GM12875 (cell line): ENCODE results near the gene RNF180.

Source experiments
- H3K4me3 ChIP-seq: one replicate; pipeline ENCODE4 v1.5.1; 2011; ENCODE audit warnings: low read depth, low read length, control low read depth
- TF ChIP-seq, protein P1 (sequence below): IDR thresholded peaks from 2 replicates; pipeline ENCODE4 v1.5.1; 2011; ENCODE audit warnings: low read depth, mild to moderate bottlenecking, control low read depth, inconsistent platforms, low read length, moderate library complexity, borderline replicate concordance; ENCODE audit not compliant: insufficient read depth

Gene RNF180

GRCh38 chr5:64180661-64181343 is 15.2 kb downstream of the RNF180 start:
- no peak overlapping the region for H3K4me3 ChIP-seq
- TF ChIP-seq, protein P1, sequence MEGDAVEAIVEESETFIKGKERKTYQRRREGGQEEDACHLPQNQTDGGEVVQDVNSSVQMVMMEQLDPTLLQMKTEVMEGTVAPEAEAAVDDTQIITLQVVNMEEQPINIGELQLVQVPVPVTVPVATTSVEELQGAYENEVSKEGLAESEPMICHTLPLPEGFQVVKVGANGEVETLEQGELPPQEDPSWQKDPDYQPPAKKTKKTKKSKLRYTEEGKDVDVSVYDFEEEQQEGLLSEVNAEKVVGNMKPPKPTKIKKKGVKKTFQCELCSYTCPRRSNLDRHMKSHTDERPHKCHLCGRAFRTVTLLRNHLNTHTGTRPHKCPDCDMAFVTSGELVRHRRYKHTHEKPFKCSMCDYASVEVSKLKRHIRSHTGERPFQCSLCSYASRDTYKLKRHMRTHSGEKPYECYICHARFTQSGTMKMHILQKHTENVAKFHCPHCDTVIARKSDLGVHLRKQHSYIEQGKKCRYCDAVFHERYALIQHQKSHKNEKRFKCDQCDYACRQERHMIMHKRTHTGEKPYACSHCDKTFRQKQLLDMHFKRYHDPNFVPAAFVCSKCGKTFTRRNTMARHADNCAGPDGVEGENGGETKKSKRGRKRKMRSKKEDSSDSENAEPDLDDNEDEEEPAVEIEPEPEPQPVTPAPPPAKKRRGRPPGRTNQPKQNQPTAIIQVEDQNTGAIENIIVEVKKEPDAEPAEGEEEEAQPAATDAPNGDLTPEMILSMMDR = no peak

DNA sequence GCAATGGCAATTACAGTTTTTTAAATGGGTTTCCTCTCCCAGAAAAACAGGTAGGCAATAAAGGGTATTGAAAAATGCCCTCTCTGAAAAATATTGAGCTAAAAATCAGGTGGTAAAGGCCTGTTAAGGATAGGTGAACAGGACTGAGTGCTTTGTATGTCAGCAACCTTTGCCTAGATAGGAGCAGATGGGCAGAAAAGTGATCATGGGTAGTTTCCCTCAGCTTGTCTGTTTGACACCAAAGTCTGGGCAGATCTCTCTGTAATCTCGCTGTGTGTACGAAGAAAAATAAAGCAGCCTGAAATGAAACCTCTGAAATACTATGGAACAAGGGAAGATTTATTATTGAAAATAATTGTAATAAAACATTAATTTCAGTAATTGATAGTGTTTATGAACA is 15.8 kb downstream of the RNF180 start:
- TF ChIP-seq, protein P1 = no peak
- no peak overlapping the region for H3K4me3 ChIP-seq

DNA sequence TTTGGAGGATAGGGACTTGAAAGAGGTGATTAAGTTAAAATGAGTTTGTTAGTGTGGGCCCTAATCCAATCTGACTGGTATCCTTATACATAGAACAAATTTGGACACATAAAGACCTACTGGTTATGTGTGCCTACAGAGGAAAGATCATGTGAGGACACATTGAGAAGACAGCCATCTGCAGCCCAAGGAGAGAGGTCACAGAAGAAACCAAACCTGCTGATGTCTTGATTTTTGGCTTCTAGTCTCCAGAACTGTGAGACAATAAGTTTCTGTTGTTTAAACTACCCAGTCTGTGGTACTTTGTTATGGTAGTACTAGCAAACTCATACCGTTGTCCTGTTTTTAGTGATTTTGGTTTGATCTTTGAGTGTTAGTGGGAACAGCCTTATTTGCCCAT is 18.3 kb downstream of the RNF180 start:
- TF ChIP-seq, protein P1 = no peak
- H3K4me3 ChIP-seq = no peak overlapping the region

DNA sequence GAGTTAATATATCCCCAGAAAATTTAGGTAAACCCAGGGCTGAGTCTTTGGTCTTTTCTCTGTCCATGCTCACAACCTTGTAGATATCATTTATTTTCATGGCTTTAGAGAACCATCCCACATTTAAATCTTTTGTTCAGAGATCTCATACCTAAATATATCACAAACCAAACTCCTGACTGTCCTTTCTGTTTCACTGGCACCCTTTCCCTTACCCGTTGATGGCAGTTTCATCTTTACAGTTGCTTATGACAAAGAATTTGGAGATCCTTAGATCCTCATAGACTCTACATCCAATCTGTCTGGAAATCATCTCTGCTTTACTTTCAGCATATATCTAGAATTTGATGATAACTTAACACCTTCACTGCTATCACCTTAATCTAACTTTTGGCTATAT is 19.2 kb downstream of the RNF180 start:
- H3K4me3 ChIP-seq = no peak overlapping the region
- TF ChIP-seq, protein P1 = no peak

DNA sequence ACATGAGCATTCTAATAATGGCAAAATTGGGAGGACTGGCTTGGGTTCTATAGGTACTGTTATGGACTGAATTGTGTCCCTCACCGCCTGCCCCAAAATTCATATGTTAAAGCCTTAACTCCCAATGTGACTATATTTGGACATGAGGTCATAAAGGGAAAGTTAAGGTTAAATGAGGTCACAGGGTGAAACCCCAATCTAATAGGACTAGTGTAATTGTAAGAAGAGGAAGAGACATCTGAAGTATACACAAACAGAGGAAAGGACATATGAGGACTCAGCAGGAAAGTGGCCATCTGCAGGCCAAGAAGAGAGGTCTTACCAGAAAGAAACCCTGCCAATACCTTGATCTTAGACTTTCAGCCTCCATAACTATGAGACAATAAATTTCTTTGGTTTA is 23.1 kb downstream of the RNF180 start:
- H3K4me3 ChIP-seq = no peak overlapping the region
- TF ChIP-seq, protein P1 = no peak

DNA sequence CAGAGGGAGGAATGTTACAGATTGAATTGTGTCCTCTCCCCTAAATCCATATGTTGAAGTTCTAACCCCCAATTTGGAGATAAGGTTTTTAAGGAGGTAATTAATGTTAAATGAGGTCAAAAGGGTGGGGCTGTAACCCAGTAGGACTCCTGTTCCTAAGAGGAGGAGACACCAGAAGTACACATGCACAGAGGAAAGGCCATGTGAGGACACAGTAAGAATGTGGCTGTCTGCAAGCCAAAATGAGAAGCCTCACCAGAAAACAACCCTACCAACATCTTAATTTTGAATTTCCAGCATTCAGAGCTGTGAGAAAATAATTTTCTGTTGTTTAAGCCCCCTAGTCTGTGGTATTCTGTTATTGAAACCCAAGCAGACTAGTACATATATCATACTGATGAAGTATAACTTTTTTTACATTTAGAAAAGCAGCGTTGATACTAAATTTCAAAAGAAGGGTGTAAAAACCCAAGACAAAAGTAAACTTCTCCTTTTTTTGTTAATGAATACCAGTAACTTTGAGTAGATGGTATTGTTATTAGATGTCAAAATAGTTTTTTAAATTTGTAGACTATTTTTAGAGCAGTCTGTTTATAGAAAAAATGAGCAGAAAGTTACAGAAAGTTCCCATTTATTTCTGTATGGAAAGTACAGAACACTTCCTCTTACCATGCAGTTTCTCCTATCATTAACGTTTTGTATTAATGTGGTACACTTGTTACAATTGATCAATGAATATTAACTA is 25.1 kb downstream of the RNF180 start:
- no peak overlapping the region for H3K4me3 ChIP-seq
- TF ChIP-seq, protein P1 = no peak

GRCh38 chr5:64195981-64196380 is 30.3 kb downstream of the RNF180 start:
- H3K4me3 ChIP-seq = no peak overlapping the region
- TF ChIP-seq, protein P1 = no peak
